K562 (cell line): ENCODE data around the gene ST6GALNAC6. TPM values are rescaled to one million over a fixed set of nuclear protein-coding genes. Genes with fewer than 3 reads are reported as not detected.

Experiments used
- AFF4 ChIP-seq: sonication (generic); formaldehyde crosslinking; IDR thresholded peaks from 2 replicates; pipeline ENCODE4 v1.8.0; 2023; ENCODE audit warnings: mild to moderate bottlenecking, missing genetic modification reagents
- ATF4 ChIP-seq: fragments of 450-650 bp; formaldehyde crosslinking; IDR thresholded peaks from 2 replicates; pipeline ENCODE4 v1.4.0; 2022; ENCODE audit warnings: mild to moderate bottlenecking, moderate library complexity
- CHD1 ChIP-seq: fragments of 200-600 bp; sonication (generic); IDR thresholded peaks from one replicate; pipeline ENCODE4 v1.6.1; 2012; ENCODE audit warnings: mild to moderate bottlenecking, moderate library complexity, low read length, inconsistent platforms
- CTBP1 ChIP-seq: fragments of 450-650 bp; IDR thresholded peaks from 2 replicates; pipeline ENCODE4 v1.6.1; 2016; ENCODE audit warnings: borderline replicate concordance
- CTCFL ChIP-seq: IDR thresholded peaks from 2 replicates; pipeline ENCODE4 v1.6.1; 2011; ENCODE audit warnings: borderline replicate concordance, low read depth, mild to moderate bottlenecking, moderate library complexity, low read length; ENCODE audit not compliant: insufficient read depth, poor library complexity, severe bottlenecking
- FUS ChIP-seq: fragments of 200-400 bp; formaldehyde crosslinking; optimal IDR thresholded peaks from 2 replicates; pipeline ENCODE3; 2017; ENCODE audit warnings: low read depth, low read length
- HIVEP1 ChIP-seq: fragments of 250-450 bp; sonication (Bioruptor Pico); IDR thresholded peaks from 2 replicates; pipeline ENCODE4 v1.4.0; 2020; ENCODE audit warnings: mild to moderate bottlenecking
- ID3 ChIP-seq, 2 experiments: fragments of 250-450 bp in 1 of 2; fragments of 450-650 bp in 1 of 2; sonication (Bioruptor Pico) in 1 of 2; IDR thresholded peaks; 2 replicates each; pipeline versions ENCODE4 v1.6.1 to v1.8.0; 2016 to 2021; ENCODE audit warnings: mild to moderate bottlenecking in 2 of 2, moderate library complexity in 2 of 2, missing compliant biosample characterization in 1 of 2, missing genetic modification characterization in 1 of 2
- JUND ChIP-seq, 2 experiments: IDR thresholded peaks; 2 replicates in 1 of 2; 3 replicates in 1 of 2; pipeline ENCODE4 v1.6.1; 2011; ENCODE audit warnings: borderline replicate concordance in 2 of 2, low read depth in 2 of 2, low read length in 2 of 2, improper control_type of control experiment in 1 of 2, missing biosample characterization in 1 of 2, missing genetic modification characterization in 1 of 2, missing genetic modification reagents in 1 of 2
- MAFG ChIP-seq: fragments of 450-650 bp; conservative IDR thresholded peaks from 2 replicates; pipeline ENCODE4 v1.6.1; 2016; ENCODE audit warnings: missing genetic modification characterization, missing compliant biosample characterization
- MTA2 ChIP-seq: fragments of 450-650 bp; IDR thresholded peaks from 2 replicates; pipeline ENCODE4 v1.6.1; 2016; ENCODE audit warnings: low read depth
- PHF21A ChIP-seq: fragments of 450-650 bp; IDR thresholded peaks from 2 replicates; pipeline ENCODE4 v1.6.1; 2017; ENCODE audit warnings: low read depth, borderline replicate concordance
- PML ChIP-seq: IDR thresholded peaks from 2 replicates; pipeline ENCODE4 v1.6.1; 2012; ENCODE audit warnings: low read length, inconsistent platforms
- SIN3B ChIP-seq: fragments of 450-650 bp; IDR thresholded peaks from 2 replicates; pipeline ENCODE4 v1.6.1; 2017; ENCODE audit warnings: low read depth, mild to moderate bottlenecking, moderate library complexity
- U2AF2 ChIP-seq: fragments of 200-400 bp; formaldehyde crosslinking; optimal IDR thresholded peaks from 2 replicates; pipeline ENCODE3; 2017; ENCODE audit warnings: low read depth, mild to moderate bottlenecking, low read length
- ZFX ChIP-seq: sonication (generic); formaldehyde crosslinking; IDR thresholded peaks from 2 replicates; pipeline ENCODE4 v1.8.0; 2022; ENCODE audit warnings: mild to moderate bottlenecking, missing genetic modification reagents, moderate library complexity
- ZNF174 ChIP-seq: fragments of 250-450 bp; sonication (Bioruptor Pico); IDR thresholded peaks from 2 replicates; pipeline ENCODE4 v1.4.0; 2020; ENCODE audit warnings: mild to moderate bottlenecking
- ZNF316 ChIP-seq: fragments of 450-650 bp; IDR thresholded peaks from 2 replicates; pipeline ENCODE4 v1.6.1; 2016
- polyA plus RNA-seq, 8 experiments: library from polyadenylated mRNA; depleted of rRNA in 4 of 8; stranded (reverse) in 5 of 8; unstranded in 3 of 8; fragments of >200 nt; fragmentation: Nextera tagmentation in 2 of 8; fragmentation: Illumina TruSeq in 1 of 8; extraction: Ambion mirVana in 2 of 8; extraction: Trizol in 1 of 8; gene quantifications; 2 replicates each; pipeline versions ENCODE4 v1.2.1 to v1.2.3, GENCODE V29; 2011 to 2014; ENCODE audit warnings: inconsistent platforms in 1 of 8, missing spikeins in 1 of 8
- total RNA-seq, 7 experiments: library from RNA; depleted of rRNA in 6 of 7; stranded (reverse); fragments of >200 nt in 6 of 7; fragmentation: Illumina TruSeq in 2 of 7; extraction: Trizol in 2 of 7; gene quantifications; 2 replicates each; pipeline versions ENCODE4 v1.2.1 to v1.2.3, GENCODE V29; 2011 to 2021; ENCODE audit warnings: low replicate concordance in 1 of 7

Gene ST6GALNAC6
- total and polyA plus RNA-seq, 9 of the 15 experiments (the other 6 are each of a cell fraction or from before 2014, with no cell fraction given): 0.13 to 23.0 (median 14.5) TPM

- TF ChIP-seq ID3 (CRISPR knock-in tag; IDR thresholded peaks at IDR 0.05): no peak
- TF ChIP-seq ID3 (tag; IDR thresholded peaks at IDR 0.05): peak; percentile 42; the same call in 1 of the 2 replicates
- TF ChIP-seq JUND (IDR thresholded peaks at IDR 0.05; ENCODE audit: borderline replicate concordance, low read depth, low read length): peak; percentile 51; the same call in 1 of the 2 replicates
- peak; percentile 15; the same call in 1 of the 3 replicates for TF ChIP-seq JUND (tag; IDR thresholded peaks at IDR 0.05; ENCODE audit: borderline replicate concordance, low read depth, low read length)
- TF ChIP-seq ATF4 (CRISPR knock-in tag): 0 out of 2 replicates have a peak, but pooled peaks have one; percentile 12
- TF ChIP-seq SIN3B: no peak
- no peak for TF ChIP-seq ZNF316
- no peak for TF ChIP-seq FUS
- no peak for TF ChIP-seq CTCFL
- 0 out of 2 replicates have a peak, but pooled peaks have one; percentile 26 for TF ChIP-seq AFF4 (CRISPR knock-in tag)
- TF ChIP-seq HIVEP1: no peak
- no peak for TF ChIP-seq CHD1
- peak; percentile 86; the same call in 1 of the 2 replicates for TF ChIP-seq CTBP1
- no peak for TF ChIP-seq ZFX (CRISPR knock-in tag)
- no peak for TF ChIP-seq MTA2
- TF ChIP-seq MAFG (tag): no peak
- no peak for TF ChIP-seq PML
- TF ChIP-seq U2AF2: no peak
- TF ChIP-seq ZNF174: no peak
- no peak for TF ChIP-seq PHF21A
These were observed 29.9 kb downstream of the ST6GALNAC6 start (continued) for GRCh38 chr9:127869310-127870152.
